Measurements from ENCODE around the gene RBM19. TPM values are rescaled to one million over a fixed set of nuclear protein-coding genes. Genes with fewer than 3 reads are reported as not detected.
A peak's percentile ranks its signal among the peaks of the same experiment; 100 is the strongest.

The RBM19 gene
- total RNA-seq = 10 to 100 TPM; 29.6 to 33.8 TPM

GRCh38 chr12:113965951-113966797 lies at the start of gene RBM19:
Gene RBM19, minus strand, starts transcription at chr12:113966325. Its CDS starts 98 bp downstream, at chr12:113966227.
- Mint-ChIP-seq H3K27ac (peak within 1 kb of the TSS; percentile 95), H3K36me3 (ENCODE audit: low read depth) (peaks cover 13% of the 10 kb centered on the region), H3K4me1 (ENCODE audit: low read depth) (peaks cover 45% of the 10 kb centered on the region), H3K4me3 (peak within 1 kb of the TSS; percentile 99), H3K27me3 (ENCODE audit: low read depth) (no peaks in the 10 kb centered on the region), H3K9me3 (ENCODE audit: insufficient read depth) (no peaks in the 10 kb centered on the region)
- DNase-seq = peak; percentile 98
- ATAC-seq = peak; percentile 98
- POLR2A ChIA-PET = interaction anchor here (0.9 kb wide), 1 partner anchor 15 kb away, joined by 3 read pairs; no protein-coding TSS in a partner anchor
- CTCF ChIA-PET = interaction anchor here (0.6 to 2.3 kb wide), 13 partner anchors 9 to 542 kb away, joined by 3 to 16 read pairs (median 4); no protein-coding TSS in a partner anchor

DNA sequence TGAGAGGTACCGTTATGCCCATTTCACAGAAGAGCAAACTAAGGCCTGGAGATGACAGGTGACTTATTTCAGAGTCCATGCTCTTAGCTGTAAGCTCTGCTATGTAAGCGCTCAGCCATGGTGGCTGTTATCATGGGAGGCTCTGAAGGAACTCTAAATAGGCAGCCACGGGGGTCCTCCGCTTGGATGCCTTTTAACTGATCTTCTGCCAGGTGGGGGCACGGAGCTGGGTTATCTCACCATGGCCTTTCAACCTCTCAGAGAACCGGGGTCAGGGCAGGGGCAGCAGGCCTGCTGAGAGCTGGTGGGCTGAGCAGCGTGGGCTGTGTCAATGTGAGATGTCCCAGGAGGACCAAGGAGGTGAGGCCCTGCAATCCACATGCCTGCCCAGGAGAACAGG lies 49.7 kb upstream of the RBM19 start:
- DNase-seq (no peak), ATAC-seq (no peak)
- Mint-ChIP-seq H3K27ac (no peak overlapping the region), H3K27me3 (ENCODE audit: low read depth) (peaks cover 7% of the 10 kb centered on the region), H3K4me1 (ENCODE audit: low read depth) (no peaks in the 10 kb centered on the region), H3K9me3 (ENCODE audit: insufficient read depth) (no peaks in the 10 kb centered on the region), H3K36me3 (ENCODE audit: low read depth) (no peaks in the 10 kb centered on the region), H3K4me3 (no peak overlapping the region)
- ChIA-PET CTCF (no interaction called here), POLR2A (no interaction called here)

DNA sequence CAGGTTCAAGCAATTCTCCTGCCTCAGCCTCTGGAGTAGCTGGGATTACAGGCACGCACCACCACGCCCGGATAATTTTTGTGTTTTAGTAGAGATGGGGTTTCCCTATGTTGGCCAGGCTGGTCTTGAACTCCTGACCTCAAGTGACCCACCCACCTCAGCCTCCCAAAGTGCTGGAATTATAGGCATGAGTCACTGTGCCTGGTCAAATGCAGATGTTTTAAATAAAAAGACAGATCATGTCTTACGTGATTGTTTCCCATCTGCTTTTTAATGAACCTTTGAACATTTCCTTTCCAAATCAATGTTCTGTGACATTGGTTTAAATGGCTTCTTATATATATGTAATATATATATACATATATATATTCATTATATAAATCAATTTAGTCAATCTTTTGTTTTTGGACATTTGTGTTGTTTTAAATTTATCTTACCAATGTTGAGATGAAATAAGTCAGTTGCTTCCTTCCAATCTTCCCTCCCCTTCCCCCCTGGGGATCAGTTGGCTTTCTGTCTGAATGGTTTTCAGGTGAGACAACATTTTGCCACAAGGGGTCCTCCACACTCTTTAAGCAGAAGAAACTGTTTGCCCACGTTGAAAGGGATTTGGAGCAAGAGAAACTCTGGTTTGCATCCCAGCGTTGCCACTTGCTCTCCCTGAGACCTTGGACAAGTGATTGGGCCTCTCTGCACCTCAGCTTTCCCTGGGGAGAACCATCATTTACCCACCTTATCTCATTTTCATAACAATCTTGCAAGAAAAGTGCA lies 47.6 kb upstream of the RBM19 start:
- no peaks in the 10 kb centered on the region for H3K36me3 Mint-ChIP-seq (ENCODE audit: low read depth)
- POLR2A ChIA-PET = no interaction called here
- H3K27ac Mint-ChIP-seq = no peak overlapping the region
- DNase-seq = no peak
- H3K27me3 Mint-ChIP-seq (ENCODE audit: low read depth) = peaks cover 12% of the 10 kb centered on the region
- no peak for ATAC-seq
- no peaks in the 10 kb centered on the region for H3K4me1 Mint-ChIP-seq (ENCODE audit: low read depth)
- CTCF ChIA-PET = no interaction called here
- no peaks in the 10 kb centered on the region for H3K9me3 Mint-ChIP-seq (ENCODE audit: insufficient read depth)
- no peak overlapping the region for H3K4me3 Mint-ChIP-seq

GRCh38 chr12:114012744-114013431 lies 46.8 kb upstream of the RBM19 start:
- H3K27ac Mint-ChIP-seq = no peak overlapping the region
- ATAC-seq (no peak), DNase-seq (no peak)
- peaks cover 12% of the 10 kb centered on the region for H3K27me3 Mint-ChIP-seq (ENCODE audit: low read depth)
- no peaks in the 10 kb centered on the region for H3K4me1 Mint-ChIP-seq (ENCODE audit: low read depth)
- POLR2A ChIA-PET = interaction anchor here (0.6 kb wide), 1 partner anchor 77 kb away, joined by 3 read pairs; no protein-coding TSS in a partner anchor
- no peaks in the 10 kb centered on the region for H3K9me3 Mint-ChIP-seq (ENCODE audit: insufficient read depth)
- CTCF ChIA-PET = no interaction called here
- H3K4me3 Mint-ChIP-seq = no peak overlapping the region
- no peaks in the 10 kb centered on the region for H3K36me3 Mint-ChIP-seq (ENCODE audit: low read depth)

- Mint-ChIP-seq H3K36me3 (ENCODE audit: low read depth) (no peaks in the 10 kb centered on the region), H3K4me3 (no peak overlapping the region), H3K27me3 (ENCODE audit: low read depth) (peaks cover 10% of the 10 kb centered on the region), H3K4me1 (ENCODE audit: low read depth) (no peaks in the 10 kb centered on the region), H3K27ac (no peak overlapping the region), H3K9me3 (ENCODE audit: insufficient read depth) (no peaks in the 10 kb centered on the region)
- ATAC-seq = no peak
- ChIA-PET CTCF (no interaction called here), POLR2A (no interaction called here)
- no peak for DNase-seq
These were observed 45.6 kb upstream of the RBM19 start for GRCh38 chr12:114011711-114012110.

DNA sequence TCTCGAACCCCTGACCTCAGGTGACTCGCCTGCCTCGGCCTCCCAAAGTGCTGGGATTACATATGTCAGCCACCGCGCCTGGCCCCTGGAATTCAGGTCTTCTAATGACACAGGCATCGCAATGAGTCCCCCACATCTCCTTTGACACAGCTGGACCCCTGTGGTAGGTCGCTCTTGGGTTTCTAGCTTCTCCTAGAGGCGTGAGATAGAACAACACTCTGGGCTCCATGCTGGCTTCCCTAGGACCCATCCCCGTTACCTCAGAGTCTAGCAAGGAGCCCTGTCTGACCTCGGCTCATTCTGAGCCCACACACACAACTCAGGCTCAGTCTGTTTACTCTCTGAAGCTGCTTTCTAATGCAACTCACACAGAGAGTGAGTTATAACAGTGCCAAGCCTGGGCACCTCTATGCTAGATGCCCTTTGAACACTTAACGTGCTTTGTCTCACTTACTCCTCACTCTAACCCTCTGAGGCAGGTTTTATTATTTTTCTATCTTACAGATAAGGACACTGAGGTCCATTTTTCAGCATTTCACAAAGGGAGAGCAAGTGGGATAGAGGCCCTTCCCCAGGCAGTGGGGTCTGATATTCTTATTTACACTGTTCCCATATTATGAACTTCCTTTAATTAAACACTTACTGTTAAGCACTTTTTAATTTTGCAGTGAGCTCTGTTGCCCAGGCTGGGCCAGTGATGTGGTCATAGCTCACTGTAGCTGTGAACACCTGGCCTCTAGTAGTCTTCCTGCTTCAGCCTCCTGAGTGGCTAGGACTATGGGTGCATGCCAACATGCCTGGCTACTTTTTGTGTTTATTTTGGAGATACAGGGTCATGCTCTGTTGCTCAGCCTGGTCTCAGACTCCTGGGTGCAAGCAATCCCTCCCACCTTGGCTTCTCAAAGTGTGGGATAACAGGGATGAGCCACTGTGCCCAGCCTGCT lies 40.6 kb upstream of the RBM19 start:
- Mint-ChIP-seq H3K4me3 (no peak overlapping the region), H3K27ac (no peak overlapping the region), H3K27me3 (ENCODE audit: low read depth) (peaks cover 6% of the 10 kb centered on the region), H3K9me3 (ENCODE audit: insufficient read depth) (no peaks in the 10 kb centered on the region), H3K4me1 (ENCODE audit: low read depth) (no peaks in the 10 kb centered on the region), H3K36me3 (ENCODE audit: low read depth) (no peaks in the 10 kb centered on the region)
- POLR2A ChIA-PET = no interaction called here
- ATAC-seq = no peak
- CTCF ChIA-PET = interaction anchor here (1.2 to 1.3 kb wide), 2 partner anchors 26 to 40 kb away, joined by 3 read pairs; no protein-coding TSS in a partner anchor
- DNase-seq = no peak

- Mint-ChIP-seq H3K9me3 (ENCODE audit: insufficient read depth) (no peaks in the 10 kb centered on the region), H3K27ac (no peak overlapping the region), H3K4me3 (no peak overlapping the region), H3K27me3 (ENCODE audit: low read depth) (peaks cover 5% of the 10 kb centered on the region), H3K4me1 (ENCODE audit: low read depth) (no peaks in the 10 kb centered on the region), H3K36me3 (ENCODE audit: low read depth) (no peaks in the 10 kb centered on the region)
- no peak for ATAC-seq
- DNase-seq = no peak
- ChIA-PET POLR2A (no interaction called here), CTCF (interaction anchor here (1.3 kb wide), 1 partner anchor 24 kb away, joined by 5 read pairs; no protein-coding TSS in a partner anchor)
These were observed 38.3 kb upstream of the RBM19 start for GRCh38 chr12:114004402-114004801.

DNA sequence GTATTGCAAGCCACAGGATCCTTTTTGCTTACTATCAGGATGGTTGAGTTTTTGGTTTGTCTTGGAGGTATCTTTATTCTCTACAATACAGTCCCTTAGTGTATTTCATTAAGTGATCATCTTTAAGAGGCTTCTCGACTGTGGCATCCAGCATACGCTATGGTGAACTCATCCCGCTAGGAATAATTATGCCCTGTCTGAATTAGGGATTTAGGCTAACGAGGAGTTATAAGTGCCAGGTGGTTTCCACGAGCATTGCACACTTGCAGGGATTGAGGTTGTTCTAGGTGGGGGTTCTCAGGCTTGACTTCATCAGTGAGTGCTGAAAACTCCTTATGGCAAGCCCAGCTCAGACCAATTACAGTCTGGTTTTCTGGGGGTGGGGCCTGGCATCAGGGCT lies 37.2 kb upstream of the RBM19 start:
- Mint-ChIP-seq H3K36me3 (ENCODE audit: low read depth) (no peaks in the 10 kb centered on the region), H3K27ac (no peak overlapping the region), H3K9me3 (ENCODE audit: insufficient read depth) (no peaks in the 10 kb centered on the region), H3K4me1 (ENCODE audit: low read depth) (no peaks in the 10 kb centered on the region), H3K4me3 (no peak overlapping the region), H3K27me3 (ENCODE audit: low read depth) (peaks cover 3% of the 10 kb centered on the region)
- ChIA-PET POLR2A (no interaction called here), CTCF (no interaction called here)
- no peak for ATAC-seq
- DNase-seq = no peak

- Mint-ChIP-seq H3K4me3 (no peak overlapping the region), H3K27ac (no peak overlapping the region), H3K27me3 (ENCODE audit: low read depth) (peaks cover 9% of the 10 kb centered on the region), H3K4me1 (ENCODE audit: low read depth) (no peaks in the 10 kb centered on the region), H3K9me3 (ENCODE audit: insufficient read depth) (no peaks in the 10 kb centered on the region), H3K36me3 (ENCODE audit: low read depth) (no peaks in the 10 kb centered on the region)
- ATAC-seq (no peak), DNase-seq (no peak)
- CTCF ChIA-PET = interaction anchor here (1.5 kb wide), 1 partner anchor 22 kb away, joined by 4 read pairs; no protein-coding TSS in a partner anchor
- POLR2A ChIA-PET = no interaction called here
These were observed 35.6 kb upstream of the RBM19 start for GRCh38 chr12:114001511-114002340.

DNA sequence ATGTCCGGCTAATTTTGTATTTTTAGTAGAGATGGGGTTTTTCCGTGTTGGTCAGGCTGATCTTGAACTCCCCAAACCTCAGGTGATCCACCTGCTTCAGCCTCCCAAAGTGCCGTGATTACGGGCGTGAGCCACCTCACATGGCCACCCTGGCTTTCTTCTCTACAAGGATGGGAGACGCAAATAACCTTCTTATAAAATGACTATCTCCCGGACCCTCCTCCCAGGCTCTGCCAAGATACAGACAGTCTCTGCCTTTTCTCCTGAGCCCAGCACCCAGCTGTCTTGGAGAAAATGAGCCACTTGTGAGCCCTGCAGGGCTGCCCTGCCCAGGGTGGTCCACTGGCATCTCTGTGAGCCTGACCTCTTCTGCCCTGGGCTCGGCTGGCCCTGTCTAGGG lies 34.7 kb upstream of the RBM19 start:
- ChIA-PET CTCF (no interaction called here), POLR2A (no interaction called here)
- no peaks in the 10 kb centered on the region for H3K9me3 Mint-ChIP-seq (ENCODE audit: insufficient read depth)
- H3K27me3 Mint-ChIP-seq (ENCODE audit: low read depth) = peaks cover 13% of the 10 kb centered on the region
- DNase-seq (no peak), ATAC-seq (no peak)
- H3K4me1 Mint-ChIP-seq (ENCODE audit: low read depth) = no peaks in the 10 kb centered on the region
- no peak overlapping the region for H3K27ac Mint-ChIP-seq
- H3K36me3 Mint-ChIP-seq (ENCODE audit: low read depth) = no peaks in the 10 kb centered on the region
- H3K4me3 Mint-ChIP-seq = no peak overlapping the region
